Activated naive CD8-positive, alpha-beta T cell treated with anti-CD3 and anti-CD28 coated beads, Interleukin-2, amount 10 ng/mL, durations not matched to agents 7 days and 5 days (primary cell): Measurements from ENCODE around the gene ACAA1. TPM values are rescaled to one million over a fixed set of nuclear protein-coding genes. Genes with fewer than 3 reads are reported as not detected.
"Not testable (repeated sequence)": the region's sequence is repeated elsewhere in the genome, so short reads cannot be mapped to it uniquely, and the experiment has no call there.

Source experiments
- ATAC-seq: fragments of 150-1000 bp; cut with Tn5 transposase; one replicate; pipeline ENCODE4 v1.10.0; 2021; ENCODE audit warnings: low read depth, moderate library complexity
- POLR2A ChIA-PET: fragments of 350-600 bp; sonication (Branson Sonifier 250); formaldehyde crosslinking; loops from one replicate; lab custom pipeline; 2021; ENCODE audit warnings: antibody characterized with exemption; lab: Charles Lee
- DNase-seq: peaks from one replicate; pipeline ENCODE4 v3.0.0; 2021
- H3K27ac Mint-ChIP-seq: one replicate; pipeline ENCODE4 v1.8.0; 2022; ENCODE audit warnings: mild to moderate bottlenecking, mixed read lengths
- H3K27me3 Mint-ChIP-seq: one replicate; pipeline ENCODE4 v1.8.0; 2022; ENCODE audit warnings: mild to moderate bottlenecking, moderate library complexity, mixed read lengths
- H3K36me3 Mint-ChIP-seq: one replicate; pipeline ENCODE4 v1.8.0; 2021; ENCODE audit warnings: mild to moderate bottlenecking, mixed read lengths
- H3K4me1 Mint-ChIP-seq: one replicate; pipeline ENCODE4 v1.8.0; 2021; ENCODE audit warnings: mixed read lengths
- H3K4me3 Mint-ChIP-seq: one replicate; pipeline ENCODE4 v1.8.0; 2022; ENCODE audit warnings: mild to moderate bottlenecking, moderate library complexity, mixed read lengths
- H3K9me3 Mint-ChIP-seq: one replicate; pipeline ENCODE4 v1.8.0; 2021; ENCODE audit warnings: mixed read lengths
- total RNA-seq, 2 experiments: library from RNA; stranded (reverse); gene quantifications; one replicate each; pipeline ENCODE4 v1.2.3, GENCODE V29; 2021

ACAA1 gene
- total RNA-seq, 2 experiments from 2014 or later: 89.0 to 93.5 TPM

GRCh38 chr3:38082296-38082695, 54.6 kb downstream of the ACAA1 start:
- POLR2A ChIA-PET, H3K4me1 Mint-ChIP-seq, DNase-seq, H3K27ac Mint-ChIP-seq, ATAC-seq, H3K36me3 Mint-ChIP-seq, H3K9me3 Mint-ChIP-seq, H3K27me3 Mint-ChIP-seq, H3K4me3 Mint-ChIP-seq: not testable (repeated sequence)

GRCh38 chr3:38077073-38077472, 59.9 kb downstream of the ACAA1 start:
- ATAC-seq, H3K9me3 Mint-ChIP-seq, DNase-seq, H3K27me3 Mint-ChIP-seq, H3K36me3 Mint-ChIP-seq, H3K4me1 Mint-ChIP-seq, H3K27ac Mint-ChIP-seq, H3K4me3 Mint-ChIP-seq, POLR2A ChIA-PET: not testable (repeated sequence)

Other genes with a start within 250 kb of the ACAA1 start
- 10 to 100 TPM; 25.2 to 25.3 TPM for gene VILL, start 146.3 kb downstream of the ACAA1 start, total RNA-seq
- gene PLCD1, start 107.5 kb downstream of the ACAA1 start, total RNA-seq: 10 to 100 TPM; 36.5 to 45.4 TPM
- gene DLEC1, start 97.9 kb downstream of the ACAA1 start, total RNA-seq: 1 to 10 TPM; 3.2 to 3.7 TPM
- gene MYD88, start 1.5 kb upstream of the ACAA1 start, total RNA-seq: 10 to 100 TPM; 68.5 to 70.6 TPM
- gene OXSR1, start 28.4 kb upstream of the ACAA1 start, total RNA-seq: 10 to 100 TPM; 54.0 to 55.0 TPM
- gene SLC22A13, start 128.7 kb upstream of the ACAA1 start, total RNA-seq: under 1 TPM; 0.57 to 0.61 TPM
- under 1 TPM; 0.17 to 0.22 TPM for gene SLC22A14, start 145.2 kb upstream of the ACAA1 start, total RNA-seq
- 1 to 10 TPM; 2.6 to 3.1 TPM for gene XYLB, start 209.7 kb upstream of the ACAA1 start, total RNA-seq